Measurements from ENCODE around the gene FAM98A.

Gene FAM98A

GRCh38 chr2:33577668-33578067 lies 21.4 kb downstream of the FAM98A start:
- CTCF ChIA-PET = interaction anchor here (0.8 kb wide), 1 partner anchor 182 kb away, joined by 4 read pairs; no protein-coding TSS in a partner anchor
- TF ChIP-seq, protein P1, sequence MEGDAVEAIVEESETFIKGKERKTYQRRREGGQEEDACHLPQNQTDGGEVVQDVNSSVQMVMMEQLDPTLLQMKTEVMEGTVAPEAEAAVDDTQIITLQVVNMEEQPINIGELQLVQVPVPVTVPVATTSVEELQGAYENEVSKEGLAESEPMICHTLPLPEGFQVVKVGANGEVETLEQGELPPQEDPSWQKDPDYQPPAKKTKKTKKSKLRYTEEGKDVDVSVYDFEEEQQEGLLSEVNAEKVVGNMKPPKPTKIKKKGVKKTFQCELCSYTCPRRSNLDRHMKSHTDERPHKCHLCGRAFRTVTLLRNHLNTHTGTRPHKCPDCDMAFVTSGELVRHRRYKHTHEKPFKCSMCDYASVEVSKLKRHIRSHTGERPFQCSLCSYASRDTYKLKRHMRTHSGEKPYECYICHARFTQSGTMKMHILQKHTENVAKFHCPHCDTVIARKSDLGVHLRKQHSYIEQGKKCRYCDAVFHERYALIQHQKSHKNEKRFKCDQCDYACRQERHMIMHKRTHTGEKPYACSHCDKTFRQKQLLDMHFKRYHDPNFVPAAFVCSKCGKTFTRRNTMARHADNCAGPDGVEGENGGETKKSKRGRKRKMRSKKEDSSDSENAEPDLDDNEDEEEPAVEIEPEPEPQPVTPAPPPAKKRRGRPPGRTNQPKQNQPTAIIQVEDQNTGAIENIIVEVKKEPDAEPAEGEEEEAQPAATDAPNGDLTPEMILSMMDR (conservative IDR thresholded peaks at IDR 0.05; ENCODE audit: low read depth) = no peak
- DNase-seq (ENCODE audit: low spot score) = no peak
- no peak overlapping the region for H3K27ac ChIP-seq
- POLR2A ChIA-PET (ENCODE audit: low non-redundant PET) = no interaction called here

- POLR2A ChIA-PET (ENCODE audit: low non-redundant PET) = no interaction called here
- no peak for DNase-seq (ENCODE audit: low spot score)
- CTCF ChIA-PET = interaction anchor here (0.8 kb wide), 1 partner anchor 181 kb away, joined by 4 read pairs; no protein-coding TSS in a partner anchor
- H3K27ac ChIP-seq = no peak overlapping the region
- TF ChIP-seq, protein P1 (conservative IDR thresholded peaks at IDR 0.05; ENCODE audit: low read depth) = no peak
Observed at GRCh38 chr2:33577084-33577483, 22.0 kb downstream of the FAM98A start.

GRCh38 chr2:33573657-33574056 lies 25.4 kb downstream of the FAM98A start:
- ChIA-PET CTCF (no interaction called here), POLR2A (ENCODE audit: low non-redundant PET) (no interaction called here)
- H3K27ac ChIP-seq = no peak overlapping the region
- no peak for DNase-seq (ENCODE audit: low spot score)
- TF ChIP-seq, protein P1 (conservative IDR thresholded peaks at IDR 0.05; ENCODE audit: low read depth) = no peak

- no peak overlapping the region for H3K27ac ChIP-seq
- DNase-seq (ENCODE audit: low spot score) = no peak
- CTCF ChIA-PET = no interaction called here
- POLR2A ChIA-PET (ENCODE audit: low non-redundant PET) = no interaction called here
- TF ChIP-seq, protein P1 (conservative IDR thresholded peaks at IDR 0.05; ENCODE audit: low read depth) = no peak
Observed at GRCh38 chr2:33570681-33571080, 28.4 kb downstream of the FAM98A start.

DNA sequence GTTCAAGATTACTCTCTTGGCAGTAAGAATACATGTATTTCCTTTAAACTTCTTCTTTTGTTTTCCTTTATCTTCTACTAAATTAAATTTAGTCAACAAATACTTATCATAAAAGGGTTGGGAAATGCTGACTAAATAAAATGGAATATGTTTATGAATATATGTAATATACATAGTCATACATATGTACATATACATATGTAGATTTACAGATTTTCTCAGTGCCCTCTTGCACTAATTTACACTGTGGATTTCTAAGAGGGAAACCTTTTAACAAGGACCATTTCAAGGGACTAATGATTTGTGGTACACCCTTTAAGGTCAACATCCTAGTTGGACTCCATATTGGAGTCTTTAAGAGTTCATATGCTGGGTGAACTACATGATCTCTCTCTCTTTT lies 37.2 kb downstream of the FAM98A start:
- TF ChIP-seq, protein P1 (conservative IDR thresholded peaks at IDR 0.05; ENCODE audit: low read depth) = no peak
- DNase-seq (ENCODE audit: low spot score) = no peak
- H3K27ac ChIP-seq = no peak overlapping the region
- CTCF ChIA-PET = interaction anchor here (0.6 kb wide), 1 partner anchor 1008 kb away, joined by 5 read pairs; no protein-coding TSS in a partner anchor
- POLR2A ChIA-PET (ENCODE audit: low non-redundant PET) = no interaction called here

- no peak for DNase-seq (ENCODE audit: low spot score)
- no peak overlapping the region for H3K27ac ChIP-seq
- TF ChIP-seq, protein P1 (conservative IDR thresholded peaks at IDR 0.05; ENCODE audit: low read depth) = no peak
- ChIA-PET POLR2A (ENCODE audit: low non-redundant PET) (no interaction called here), CTCF (no interaction called here)
Observed at GRCh38 chr2:33560017-33560416, 39.1 kb downstream of the FAM98A start.

- H3K27ac ChIP-seq = no peak overlapping the region
- POLR2A ChIA-PET (ENCODE audit: low non-redundant PET) = no interaction called here
- no peak for DNase-seq (ENCODE audit: low spot score)
- CTCF ChIA-PET = no interaction called here
- TF ChIP-seq, protein P1 (conservative IDR thresholded peaks at IDR 0.05; ENCODE audit: low read depth) = no peak
Observed at GRCh38 chr2:33559328-33559727, 39.8 kb downstream of the FAM98A start.

Measured in RWPE1 (cell line).